ENCODE measurements around the gene CCL1. TPM values are rescaled to one million over a fixed set of nuclear protein-coding genes. Genes with fewer than 3 reads are reported as not detected.

The CCL1 gene
- total RNA-seq, 1 experiment from 2014 or later = not detected

GRCh38 chr17:34370376-34370996 lies 7.5 kb upstream of the CCL1 start:
- Mint-ChIP-seq H3K4me1 (peaks cover 19% of the 10 kb centered on the region), H3K27me3 (ENCODE audit: low read depth) (0 out of 2 replicates have a peak, but pooled peaks cover 2% of the 10 kb centered on the region), H3K27ac (no peak overlapping the region), H3K36me3 (no peaks in the 10 kb centered on the region), H3K4me3 (no peak overlapping the region), H3K9me3 (no peaks in the 10 kb centered on the region)
- no peak for DNase-seq (ENCODE audit: low spot score)
- ChIA-PET POLR2A (no interaction called here), CTCF (interaction anchor here (1.3 to 3.2 kb wide), 3 partner anchors 9 to 170 kb away, joined by 7 to 39 read pairs (median 8); no protein-coding TSS in a partner anchor)
- ATAC-seq = no peak
- TF ChIP-seq ATF2 (CRISPR knock-in tag; IDR thresholded peaks at IDR 0.05; ENCODE audit: borderline replicate concordance, low read depth) (no peak), FOXP4 (CRISPR knock-in tag; IDR thresholded peaks at IDR 0.05) (no peak), TCF7 (CRISPR knock-in tag; IDR thresholded peaks at IDR 0.05; ENCODE audit: low read depth) (no peak), ZNF396 (CRISPR knock-in tag; IDR thresholded peaks at IDR 0.05; ENCODE audit: borderline replicate concordance) (no peak), E2F5 (CRISPR knock-in tag; IDR thresholded peaks at IDR 0.05) (no peak)

GRCh38 chr17:34369571-34369970 lies 6.5 kb upstream of the CCL1 start:
- POLR2A ChIA-PET = no interaction called here
- H3K27me3 Mint-ChIP-seq (ENCODE audit: low read depth) = 0 out of 2 replicates have a peak, but pooled peaks cover 2% of the 10 kb centered on the region
- peaks cover 16% of the 10 kb centered on the region for H3K4me1 Mint-ChIP-seq
- ATAC-seq (no peak), DNase-seq (ENCODE audit: low spot score) (no peak)
- no peak overlapping the region for H3K4me3 Mint-ChIP-seq
- no peak overlapping the region for H3K27ac Mint-ChIP-seq
- CTCF ChIA-PET = interaction anchor here (1.0 to 2.4 kb wide), 4 partner anchors 8 to 198 kb away, joined by 3 to 8 read pairs (median 5); no protein-coding TSS in a partner anchor
- H3K9me3 Mint-ChIP-seq = no peaks in the 10 kb centered on the region
- H3K36me3 Mint-ChIP-seq = no peaks in the 10 kb centered on the region
- no peak for TF ChIP-seq NR3C1 (CRISPR knock-in tag; conservative IDR thresholded peaks at IDR 0.05; ENCODE audit: low read depth)
- TF ChIP-seq E2F1 (CRISPR knock-in tag; IDR thresholded peaks at IDR 0.05) = no peak
- TF ChIP-seq STAT6 (CRISPR knock-in tag; conservative IDR thresholded peaks at IDR 0.05; ENCODE audit: low read depth) = no peak
- no peak for TF ChIP-seq ATF6 (CRISPR knock-in tag; IDR thresholded peaks at IDR 0.05)
- TF ChIP-seq HMGXB4 (CRISPR knock-in tag; IDR thresholded peaks at IDR 0.05) = no peak
- TF ChIP-seq TEAD1 (CRISPR knock-in tag; IDR thresholded peaks at IDR 0.05) = no peak
- TF ChIP-seq NFYB (CRISPR knock-in tag; conservative IDR thresholded peaks at IDR 0.05; ENCODE audit: low read depth) = no peak
- no peak for TF ChIP-seq TCF7 (CRISPR knock-in tag; IDR thresholded peaks at IDR 0.05; ENCODE audit: low read depth)
- TF ChIP-seq JUN (CRISPR knock-in tag; IDR thresholded peaks at IDR 0.05) = no peak
- no peak for TF ChIP-seq JAZF1 (CRISPR knock-in tag; IDR thresholded peaks at IDR 0.05)
- no peak for TF ChIP-seq ELF4 (CRISPR knock-in tag; IDR thresholded peaks at IDR 0.05; ENCODE audit: low read depth)
- no peak for TF ChIP-seq FOXJ3 (CRISPR knock-in tag; IDR thresholded peaks at IDR 0.05; ENCODE audit: borderline replicate concordance)
- TF ChIP-seq GRHL2 (CRISPR knock-in tag; IDR thresholded peaks at IDR 0.05; ENCODE audit: insufficient replicate concordance, severe bottlenecking) = no peak
- TF ChIP-seq OVOL2 (CRISPR knock-in tag; IDR thresholded peaks at IDR 0.05; ENCODE audit: borderline replicate concordance) = no peak

All from WTC11 (cell line).